Panc1 (cell line): Measurements from ENCODE around the gene HMMR. TPM values are rescaled to one million over a fixed set of nuclear protein-coding genes. Genes with fewer than 3 reads are reported as not detected.

Experiments
- ATAC-seq: fragments of 200-7000 bp; cut with Tn5 transposase; 2 replicates; pipeline ENCODE4 v1.9.1; 2020; ENCODE audit warnings: mild to moderate bottlenecking, moderate library complexity
- BruUV-seq: library from RNA; stranded (reverse); fragments of 400-500 nt; replicated peaks from 2 replicates; lab custom pipeline; 2021; lab: Mats Ljungman, UMichigan
- CTCF ChIA-PET: fragments of 300-600 bp; sonication (Branson Sonifier 250); formaldehyde crosslinking; loops from one replicate; lab custom pipeline; 2022; ENCODE audit warnings: antibody characterized with exemption; lab: Charles Lee
- POLR2A ChIA-PET: fragments of 300-600 bp; sonication (Branson Sonifier 250); formaldehyde crosslinking; loops from one replicate; lab custom pipeline; 2022; ENCODE audit warnings: antibody characterized with exemption; lab: Charles Lee
- DNase-seq: peaks from one replicate; pipeline ENCODE4 v3.0.0-alpha.2; 2010; ENCODE audit warnings: low read depth, low spot score
- H3K27ac ChIP-seq: 2 replicates; pipeline ENCODE4 v1.5.1; 2011; ENCODE audit warnings: mild to moderate bottlenecking, low read length, inconsistent platforms
- H3K27me3 ChIP-seq: fragments of 200-500 bp; sonication (Bioruptor generic); 2 replicates; pipeline ENCODE4 v1.6.0; 2014; ENCODE audit warnings: low read length, inconsistent platforms; ENCODE audit not compliant: control insufficient read depth, insufficient read depth
- H3K36me3 ChIP-seq: fragments of 200-500 bp; sonication (Bioruptor generic); 2 replicates; pipeline ENCODE4 v1.5.1; 2014; ENCODE audit warnings: inconsistent platforms, mild to moderate bottlenecking, low read length, moderate library complexity; ENCODE audit not compliant: control insufficient read depth, insufficient read depth
- H3K4me1 ChIP-seq: 2 replicates; pipeline ENCODE4 v1.5.1; 2011; ENCODE audit warnings: inconsistent platforms, mild to moderate bottlenecking, low read length, moderate library complexity; ENCODE audit not compliant: control insufficient read depth, insufficient read depth
- H3K4me3 ChIP-seq, 2 experiments: 2 replicates each; pipeline ENCODE4 v1.5.1; 2011 to 2012; ENCODE audit warnings: low read depth in 2 of 2, low read length in 2 of 2, mild to moderate bottlenecking in 2 of 2, inconsistent platforms in 1 of 2, moderate library complexity in 1 of 2
- H3K9me3 ChIP-seq: fragments of 200-500 bp; sonication (Bioruptor generic); 2 replicates; pipeline ENCODE4 v1.5.1; 2014; ENCODE audit warnings: low read depth, mild to moderate bottlenecking, inconsistent platforms, low read length, moderate library complexity; ENCODE audit not compliant: control insufficient read depth, insufficient read depth
- POLR2AphosphoS5 ChIP-seq: IDR thresholded peaks from 2 replicates; pipeline ENCODE4 v1.6.1; 2012; ENCODE audit warnings: mild to moderate bottlenecking, low read depth, low read length, moderate library complexity
- REST ChIP-seq, 2 experiments: IDR thresholded peaks; 2 replicates each; pipeline ENCODE4 v1.6.1; 2011 to 2012; ENCODE audit warnings: low read depth in 2 of 2, control low read depth in 1 of 2, low read length in 1 of 2, mild to moderate bottlenecking in 1 of 2, moderate library complexity in 1 of 2; ENCODE audit not compliant: insufficient read depth in 1 of 2
- SIN3A ChIP-seq: IDR thresholded peaks from 2 replicates; pipeline ENCODE4 v1.6.1; 2012; ENCODE audit warnings: low read depth, mild to moderate bottlenecking, low read length, moderate library complexity, borderline replicate concordance; ENCODE audit not compliant: insufficient read depth
- TCF7L2 ChIP-seq: IDR thresholded peaks from 2 replicates; pipeline ENCODE4 v1.6.1; 2011; ENCODE audit warnings: mild to moderate bottlenecking, low read depth, low read length, inconsistent platforms
- in situ Hi-C: cut with HindIII; loops from 2 replicates; pipeline ENCODE4 v1.10.0; 2016; ENCODE audit warnings: low sequenced_read_pairs, low pct_unique_long_range_greater_than_20kb
- intact Hi-C: fragments of 100-400 bp; cut with micrococcal nuclease; formaldehyde crosslinking; loops from one replicate; pipeline ENCODE4 v1.10.0; 2022; ENCODE audit not compliant: unreplicated experiment
- total RNA-seq: library from RNA; stranded (reverse); gene quantifications from one replicate; pipeline ENCODE4 v1.2.1, GENCODE V29; 2021; ENCODE audit not compliant: unreplicated experiment
- TF ChIP-seq, protein P1 (sequence below): fragments of 450-650 bp; IDR thresholded peaks from 2 replicates; pipeline ENCODE4 v1.5.1; 2017; ENCODE audit warnings: mild to moderate bottlenecking

The HMMR gene
- total RNA-seq, 1 experiment from 2014 or later, result 42.5 TPM

DNA sequence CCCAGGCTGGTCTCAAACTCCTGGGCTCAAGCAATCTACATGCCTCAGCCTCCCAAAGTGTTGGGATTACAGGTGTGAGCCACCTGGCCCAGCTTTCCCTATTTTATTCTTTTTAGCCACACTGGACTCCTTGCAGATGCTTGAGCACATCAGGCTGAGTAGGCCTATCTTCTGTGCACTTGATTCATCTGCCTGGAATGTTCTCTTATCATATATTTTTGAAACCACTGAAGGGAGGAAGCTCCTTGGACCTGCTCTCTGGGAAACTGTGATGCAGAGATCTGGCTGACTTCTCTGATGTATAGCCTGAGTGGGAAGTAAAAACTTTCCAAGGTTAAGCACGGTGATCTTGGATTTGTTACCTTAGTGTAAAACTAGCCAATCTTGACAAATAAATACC lies 38.5 kb downstream of the HMMR start:
- in situ Hi-C loops, result no loop called here
- no peak overlapping the region for H3K4me3 ChIP-seq
- ATAC-seq (no peak), DNase-seq (no peak)
- ChIA-PET POLR2A (no interaction called here), CTCF (no interaction called here)
- peaks cover 2% of the 10 kb centered on the region; the same call in 1 of the 2 replicates for H3K36me3 ChIP-seq
- H3K27ac ChIP-seq, result no peak overlapping the region
- no peaks in the 10 kb centered on the region for H3K9me3 ChIP-seq
- no peaks in the 10 kb centered on the region for H3K27me3 ChIP-seq
- TF ChIP-seq TCF7L2 (no peak), REST (IDR thresholded peaks at IDR 0.05; ENCODE audit: insufficient read depth in 1 of 2, low read depth in 2 of 2, low read length in 1 of 2) (no peak), POLR2AphosphoS5 (no peak), SIN3A (no peak)
- TF ChIP-seq, protein P1, sequence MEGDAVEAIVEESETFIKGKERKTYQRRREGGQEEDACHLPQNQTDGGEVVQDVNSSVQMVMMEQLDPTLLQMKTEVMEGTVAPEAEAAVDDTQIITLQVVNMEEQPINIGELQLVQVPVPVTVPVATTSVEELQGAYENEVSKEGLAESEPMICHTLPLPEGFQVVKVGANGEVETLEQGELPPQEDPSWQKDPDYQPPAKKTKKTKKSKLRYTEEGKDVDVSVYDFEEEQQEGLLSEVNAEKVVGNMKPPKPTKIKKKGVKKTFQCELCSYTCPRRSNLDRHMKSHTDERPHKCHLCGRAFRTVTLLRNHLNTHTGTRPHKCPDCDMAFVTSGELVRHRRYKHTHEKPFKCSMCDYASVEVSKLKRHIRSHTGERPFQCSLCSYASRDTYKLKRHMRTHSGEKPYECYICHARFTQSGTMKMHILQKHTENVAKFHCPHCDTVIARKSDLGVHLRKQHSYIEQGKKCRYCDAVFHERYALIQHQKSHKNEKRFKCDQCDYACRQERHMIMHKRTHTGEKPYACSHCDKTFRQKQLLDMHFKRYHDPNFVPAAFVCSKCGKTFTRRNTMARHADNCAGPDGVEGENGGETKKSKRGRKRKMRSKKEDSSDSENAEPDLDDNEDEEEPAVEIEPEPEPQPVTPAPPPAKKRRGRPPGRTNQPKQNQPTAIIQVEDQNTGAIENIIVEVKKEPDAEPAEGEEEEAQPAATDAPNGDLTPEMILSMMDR, result no peak
- BruUV-seq, result no TSS peak
- intact Hi-C loops, result no loop called here
- peaks cover 8% of the 10 kb centered on the region; the same call in 1 of the 2 replicates for H3K4me1 ChIP-seq

DNA sequence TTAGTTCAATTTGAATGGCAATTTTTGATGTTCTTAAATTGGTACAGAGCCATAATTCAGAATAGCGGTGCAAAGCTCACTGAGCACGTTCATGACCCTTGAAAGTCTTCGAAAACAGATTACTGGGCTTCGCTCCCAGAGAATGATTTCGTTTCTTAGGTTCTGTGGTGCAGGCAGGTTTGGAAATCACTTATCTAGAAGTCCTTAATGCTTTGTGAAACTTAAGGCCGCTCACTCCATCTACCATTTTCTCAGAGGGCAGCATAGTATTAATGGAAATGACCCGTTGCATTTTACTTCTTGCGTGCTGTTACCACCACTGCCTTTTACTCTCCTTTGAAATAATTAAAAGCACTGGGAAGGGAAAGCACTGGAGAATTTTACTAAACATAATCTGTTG lies 42.1 kb downstream of the HMMR start:
- BruUV-seq, result no TSS peak
- in situ Hi-C loops, result no loop called here
- no peak for ATAC-seq
- TF ChIP-seq TCF7L2 (no peak), POLR2AphosphoS5 (no peak), SIN3A (no peak), REST (IDR thresholded peaks at IDR 0.05; ENCODE audit: insufficient read depth in 1 of 2, low read depth in 2 of 2, low read length in 1 of 2) (no peak)
- TF ChIP-seq, protein P1, result no peak
- Histone ChIP-seq H3K27me3 (no peaks in the 10 kb centered on the region), H3K4me1 (peaks cover 12% of the 10 kb centered on the region; the same call in 1 of the 2 replicates), H3K27ac (peak overlapping the region; percentile 99), H3K9me3 (no peaks in the 10 kb centered on the region), H3K4me3 (peak overlapping the region; percentile 88 to 94; a peak in 3 of 4 replicates), H3K36me3 (peaks cover 6% of the 10 kb centered on the region; the same call in 1 of the 2 replicates)
- intact Hi-C loops, result no loop called here
- no peak for DNase-seq
- ChIA-PET POLR2A (interaction anchor here (1.0 kb wide), 1 partner anchor 42 kb away, joined by 12 read pairs; the partner anchor contains the start of genes HMMR and NUDCD2), CTCF (no interaction called here)
